GM13976 (cell line): ENCODE measurements around the gene LRRC27.
"Not testable (repeated sequence)": the region's sequence is repeated elsewhere in the genome, so short reads cannot be mapped to it uniquely, and the experiment has no call there.

Source experiments
- DNase-seq: peaks from one replicate; pipeline ENCODE4 v3.0.0; 2012; ENCODE audit warnings: low spot score
- CTCF ChIP-seq: IDR thresholded peaks from 2 replicates; pipeline ENCODE4 v1.5.1; 2012; ENCODE audit warnings: borderline replicate concordance, mild to moderate bottlenecking; ENCODE audit not compliant: insufficient read depth; ENCODE audit errors: extremely low read depth, missing control alignments, control extremely low read depth
- in situ Hi-C: fragments of 300-500 bp; cut with MboI; formaldehyde crosslinking; loops from one replicate; pipeline ENCODE4 v1.12.0; 2022; ENCODE audit warnings: low sequenced_read_pairs, mixed read lengths, inconsistent platforms; ENCODE audit not compliant: unreplicated experiment

LRRC27 gene

GRCh38 chr10:132311338-132311939, 20.6 kb upstream of the LRRC27 start:
- in situ Hi-C loops = no loop called here
- no peak for TF ChIP-seq CTCF
- DNase-seq = no peak

GRCh38 chr10:132313305-132313704, 18.7 kb upstream of the LRRC27 start:
- in situ Hi-C loops = no loop called here
- DNase-seq = no peak
- TF ChIP-seq CTCF = no peak

- in situ Hi-C loops = no loop called here
- no peak for DNase-seq
- TF ChIP-seq CTCF = no peak
These were observed 18.1 kb upstream of the LRRC27 start for GRCh38 chr10:132313865-132314264.

GRCh38 chr10:132314336-132314735, 17.7 kb upstream of the LRRC27 start:
- in situ Hi-C loops = no loop called here
- no peak for TF ChIP-seq CTCF
- no peak for DNase-seq

GRCh38 chr10:132314881-132315280, 17.1 kb upstream of the LRRC27 start:
- DNase-seq = not testable (repeated sequence)

GRCh38 chr10:132316133-132316532, 15.9 kb upstream of the LRRC27 start:
- DNase-seq = no peak
- in situ Hi-C loops = no loop called here
- no peak for TF ChIP-seq CTCF

More at GRCh38 chr10:132314881-132315280, 17.1 kb upstream of the LRRC27 start:
- in situ Hi-C loops = not testable (repeated sequence)

GRCh38 chr10:132317477-132317876, 14.5 kb upstream of the LRRC27 start:
- in situ Hi-C loops, DNase-seq: not testable (repeated sequence)

- no peak for TF ChIP-seq CTCF
- in situ Hi-C loops = no loop called here
- DNase-seq = peak; percentile 84
These were observed 11.9 kb upstream of the LRRC27 start for GRCh38 chr10:132319853-132320653.
